Measurements from ENCODE around the gene TNRC6A. TPM values are rescaled to one million over a fixed set of nuclear protein-coding genes. Genes with fewer than 3 reads are reported as not detected.

TNRC6A gene
- total and polyA plus RNA-seq, 4 donors: 9.3 to 42.3 (median 22.9) TPM

- Histone ChIP-seq H3K27me3 (ENCODE audit: control insufficient read depth in 4 of 4, insufficient read depth in 4 of 4, low read length in 3 of 4) (no peaks in the 10 kb centered on the region), H3K4me3 (ENCODE audit: low read depth in 1 of 3, low read length in 3 of 3) (no peak overlapping the region), H3K36me3 (ENCODE audit: control insufficient read depth in 4 of 4, insufficient read depth in 3 of 4, low read depth in 1 of 4, low read length in 3 of 4) (peaks cover 6 to 24% (median 16%) of the 10 kb centered on the region in 4 donors), H3K9me3 (ENCODE audit: control insufficient read depth in 4 of 4, low read length in 3 of 4) (no peaks in the 10 kb centered on the region), H3K27ac (ENCODE audit: low read depth in 1 of 2, low read length in 2 of 2) (no peak overlapping the region), H3K9ac (ENCODE audit: low read depth in 1 of 2, low read length in 2 of 2) (no peak overlapping the region), H3K4me1 (ENCODE audit: control insufficient read depth in 4 of 4, insufficient read depth in 4 of 4, low read length in 3 of 4) (peaks cover 18 to 44% (median 25%) of the 10 kb centered on the region in 4 donors)
- TF ChIP-seq JUND (IDR thresholded peaks at IDR 0.05) (no peak), MAX (IDR thresholded peaks at IDR 0.05) (no peak), CTCF (IDR thresholded peaks at IDR 0.05; ENCODE audit: low read depth, low read length, missing input control) (no peak), GABPA (IDR thresholded peaks at IDR 0.05 in 1 of 2, conservative IDR thresholded peaks at IDR 0.05 in 1 of 2) (no peak), RXRA (IDR thresholded peaks at IDR 0.05) (no peak), REST (IDR thresholded peaks at IDR 0.05) (no peak), RAD21 (IDR thresholded peaks at IDR 0.05) (no peak), HNF4G (IDR thresholded peaks at IDR 0.05) (no peak), SP1 (IDR thresholded peaks at IDR 0.05) (no peak), EGR1 (IDR thresholded peaks at IDR 0.05; ENCODE audit: low read depth in 2 of 2) (no peak)
- TF ChIP-seq, protein P1, sequence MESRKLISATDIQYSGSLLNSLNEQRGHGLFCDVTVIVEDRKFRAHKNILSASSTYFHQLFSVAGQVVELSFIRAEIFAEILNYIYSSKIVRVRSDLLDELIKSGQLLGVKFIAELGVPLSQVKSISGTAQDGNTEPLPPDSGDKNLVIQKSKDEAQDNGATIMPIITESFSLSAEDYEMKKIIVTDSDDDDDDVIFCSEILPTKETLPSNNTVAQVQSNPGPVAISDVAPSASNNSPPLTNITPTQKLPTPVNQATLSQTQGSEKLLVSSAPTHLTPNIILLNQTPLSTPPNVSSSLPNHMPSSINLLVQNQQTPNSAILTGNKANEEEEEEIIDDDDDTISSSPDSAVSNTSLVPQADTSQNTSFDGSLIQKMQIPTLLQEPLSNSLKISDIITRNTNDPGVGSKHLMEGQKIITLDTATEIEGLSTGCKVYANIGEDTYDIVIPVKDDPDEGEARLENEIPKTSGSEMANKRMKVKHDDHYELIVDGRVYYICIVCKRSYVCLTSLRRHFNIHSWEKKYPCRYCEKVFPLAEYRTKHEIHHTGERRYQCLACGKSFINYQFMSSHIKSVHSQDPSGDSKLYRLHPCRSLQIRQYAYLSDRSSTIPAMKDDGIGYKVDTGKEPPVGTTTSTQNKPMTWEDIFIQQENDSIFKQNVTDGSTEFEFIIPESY (IDR thresholded peaks at IDR 0.05): no peak
- 100% methylated on average over 1 of the region's 1 CpG for WGBS
- no peak for DNase-seq (ENCODE audit: low spot score)
Measured at GRCh38 chr16:24774510-24774909, 45.1 kb downstream of the TNRC6A start.

DNA sequence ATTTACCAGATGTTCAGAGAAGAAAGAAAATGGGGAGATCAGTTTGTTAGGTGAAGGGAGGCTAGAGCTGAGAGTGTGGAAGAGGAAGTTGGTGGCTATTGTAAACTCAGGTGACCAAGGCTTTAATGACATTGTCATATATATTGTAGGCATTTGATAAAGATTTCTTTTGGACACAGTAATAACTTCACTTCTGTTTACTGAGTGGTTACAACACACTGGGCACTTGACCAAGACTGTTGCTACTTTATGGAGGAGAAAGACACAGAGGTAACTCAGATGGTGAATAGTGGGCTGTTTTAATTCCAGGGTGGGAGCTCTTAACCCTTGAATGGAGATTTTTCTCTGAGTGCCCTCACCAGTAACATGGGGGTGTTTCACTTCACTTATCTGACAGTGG is 46.0 kb downstream of the TNRC6A start:
- Histone ChIP-seq H3K27me3 (ENCODE audit: control insufficient read depth in 4 of 4, insufficient read depth in 4 of 4, low read length in 3 of 4) (no peaks in the 10 kb centered on the region), H3K4me1 (ENCODE audit: control insufficient read depth in 4 of 4, insufficient read depth in 4 of 4, low read length in 3 of 4) (peaks cover 18 to 44% (median 25%) of the 10 kb centered on the region in 4 donors), H3K9me3 (ENCODE audit: control insufficient read depth in 4 of 4, low read length in 3 of 4) (no peaks in the 10 kb centered on the region), H3K4me3 (ENCODE audit: low read depth in 1 of 3, low read length in 3 of 3) (no peak overlapping the region), H3K27ac (ENCODE audit: low read depth in 1 of 2, low read length in 2 of 2) (peak overlapping the region in 1 of 2 donors; percentile 71), H3K36me3 (ENCODE audit: control insufficient read depth in 4 of 4, insufficient read depth in 3 of 4, low read depth in 1 of 4, low read length in 3 of 4) (peaks cover 6 to 34% (median 21%) of the 10 kb centered on the region in 4 donors), H3K9ac (ENCODE audit: low read depth in 1 of 2, low read length in 2 of 2) (no peak overlapping the region)
- DNase-seq (ENCODE audit: low spot score): no peak
- TF ChIP-seq RAD21 (IDR thresholded peaks at IDR 0.05): peak in 1 of 2 donors; percentile 9
- no peak for TF ChIP-seq GABPA (IDR thresholded peaks at IDR 0.05 in 1 of 2, conservative IDR thresholded peaks at IDR 0.05 in 1 of 2)

All from liver (tissue), 9 donors.